Endothelial cell of umbilical vein (primary cell): ENCODE data around the gene TNPO1. TPM values are rescaled to one million over a fixed set of nuclear protein-coding genes. Genes with fewer than 3 reads are reported as not detected.

Experiments used
- BruUV-seq: library from RNA; stranded (reverse); fragments of 400-500 nt; replicated peaks from 2 replicates; lab custom pipeline; 2021; lab: Mats Ljungman, UMichigan
- CTCF ChIA-PET: fragments of 300-600, 350-600 bp; sonication (Branson Sonifier 250); formaldehyde crosslinking; loops from one replicate; lab custom pipeline; 2021; ENCODE audit warnings: antibody characterized with exemption, inconsistent platforms; lab: Charles Lee
- POLR2A ChIA-PET: fragments of 300-600, 350-600 bp; sonication (Branson Sonifier 250); formaldehyde crosslinking; loops from one replicate; lab custom pipeline; 2021; ENCODE audit warnings: antibody characterized with exemption, inconsistent platforms; lab: Charles Lee
- DNase-seq: peaks from one replicate; pipeline ENCODE4 v3.0.0-alpha.2; 2011; ENCODE audit warnings: low read depth, low spot score
- FAIRE-seq: peaks from 2 replicates; lab custom pipeline; 2011; peaks lifted over from hg19 to GRCh38; lab: Jason Lieb, UNC
- H2AFZ ChIP-seq: 2 replicates; pipeline ENCODE4 v1.6.0; 2012; ENCODE audit warnings: low read depth, low read length, control low read depth, inconsistent platforms
- H3K27ac ChIP-seq: 2 replicates; pipeline ENCODE4 v1.5.1; 2011; ENCODE audit warnings: low read depth, mild to moderate bottlenecking, control low read depth, low read length, moderate library complexity; ENCODE audit not compliant: insufficient read depth
- H3K27me3 ChIP-seq, 2 experiments: 2 replicates each; pipeline versions ENCODE4 v1.6.0 to v1.6.1; 2011; ENCODE audit warnings: low read length in 2 of 2, mixed read lengths in 1 of 2; ENCODE audit not compliant: control insufficient read depth in 2 of 2, insufficient read depth in 2 of 2
- H3K36me3 ChIP-seq, 2 experiments: 2 replicates in 1 of 2; 3 replicates in 1 of 2; pipeline ENCODE4 v1.5.1; 2011; ENCODE audit warnings: low read length in 2 of 2, mild to moderate bottlenecking in 1 of 2, moderate library complexity in 1 of 2; ENCODE audit not compliant: control insufficient read depth in 2 of 2, insufficient read depth in 2 of 2; ENCODE audit errors: extremely low read depth in 1 of 2
- H3K4me1 ChIP-seq: 3 replicates; pipeline ENCODE4 v1.5.1; 2011; ENCODE audit warnings: mild to moderate bottlenecking, low read length; ENCODE audit not compliant: control insufficient read depth, insufficient read depth; ENCODE audit errors: extremely low read depth
- H3K4me2 ChIP-seq: 2 replicates; pipeline ENCODE4 v1.6.1; 2011; ENCODE audit warnings: low read length, control low read depth, mixed read lengths; ENCODE audit not compliant: insufficient read depth
- H3K4me3 ChIP-seq, 3 experiments: fragments of 200-600 bp in 1 of 3; sonication (generic), shearing (Covaris generic) in 1 of 3; replicated peaks in 1 of 3; 2 replicates each; pipeline ENCODE4 v1.5.1; 2011 to 2016; ENCODE audit warnings: control low read depth in 3 of 3, low read length in 3 of 3, mild to moderate bottlenecking in 2 of 3, inconsistent platforms in 1 of 3, low read depth in 1 of 3, moderate library complexity in 1 of 3; ENCODE audit not compliant: insufficient read depth in 1 of 3
- H3K79me2 ChIP-seq: 2 replicates; pipeline ENCODE4 v1.6.0; 2012; ENCODE audit warnings: low read length, inconsistent platforms; ENCODE audit not compliant: control insufficient read depth, insufficient read depth
- H3K9ac ChIP-seq: replicated peaks from 2 replicates; pipeline ENCODE3; 2011; ENCODE audit warnings: low read length, control low read depth; ENCODE audit not compliant: insufficient read depth; ENCODE audit errors: extremely low read depth
- H3K9me1 ChIP-seq: replicated peaks from 3 replicates; pipeline ENCODE4 v1.6.0; 2011; ENCODE audit warnings: mild to moderate bottlenecking, low read length; ENCODE audit not compliant: control insufficient read depth, insufficient read depth; ENCODE audit errors: extremely low read depth
- H3K9me3 ChIP-seq: replicated peaks from 2 replicates; pipeline ENCODE4 v1.5.1; 2012; ENCODE audit warnings: low read length, inconsistent platforms; ENCODE audit not compliant: control insufficient read depth, insufficient read depth
- H4K20me1 ChIP-seq: replicated peaks from 2 replicates; pipeline ENCODE3; 2011; ENCODE audit warnings: mild to moderate bottlenecking, low read length; ENCODE audit not compliant: control insufficient read depth, insufficient read depth; ENCODE audit errors: extremely low read depth
- FOS ChIP-seq: IDR thresholded peaks from 2 replicates; pipeline ENCODE4 v1.6.1; 2011; ENCODE audit warnings: mild to moderate bottlenecking, low read length, moderate library complexity, borderline replicate concordance; ENCODE audit not compliant: insufficient read depth
- GATA2 ChIP-seq: IDR thresholded peaks from 2 replicates; pipeline ENCODE4 v1.7.0; 2011; ENCODE audit warnings: low read depth, mild to moderate bottlenecking, moderate library complexity, mixed read lengths, low read length; ENCODE audit not compliant: insufficient read length, insufficient read depth
- MAX ChIP-seq: IDR thresholded peaks from 2 replicates; pipeline ENCODE4 v1.6.1; 2011; ENCODE audit not compliant: insufficient read depth, insufficient read length
- dilution Hi-C: fragments of 300-500 bp; cut with MboI; formaldehyde crosslinking; loops from one replicate; pipeline ENCODE4 v1.15.0; 2019; ENCODE audit warnings: low sequenced_read_pairs; ENCODE audit not compliant: extremely low pct_ligation_motif_present
- intact Hi-C: fragments of 100-400 bp; cut with micrococcal nuclease; formaldehyde crosslinking; loops from one replicate; pipeline ENCODE4 v1.10.0; 2022
- polyA plus RNA-seq, 4 experiments: library from polyadenylated mRNA; depleted of rRNA in 3 of 4; stranded (reverse) in 3 of 4; unstranded in 1 of 4; fragments of >200 nt; gene quantifications; 2 replicates each; pipeline versions ENCODE4 v1.2.1 to v1.2.3, GENCODE V29; 2011 to 2012; ENCODE audit warnings: missing spikeins in 1 of 4
- total RNA-seq: library from RNA; stranded (reverse); gene quantifications from 2 replicates; pipeline ENCODE4 v1.2.3, GENCODE V29; 2021

Gene TNPO1
- total and polyA plus RNA-seq, 2 donors (not counting 3 experiments of a cell fraction or from before 2014, with no cell fraction given): 65.6 to 298 TPM

GRCh38 chr5:72884892-72885291 is 68.4 kb downstream of the TNPO1 start:
- Histone ChIP-seq H3K36me3 (peaks cover 27 to 61% of the 10 kb centered on the region in 2 experiments), H3K9me1 (no peaks in the 10 kb centered on the region), H3K4me3 (no peak overlapping the region), H3K27me3 (no peaks in the 10 kb centered on the region), H3K9me3 (no peaks in the 10 kb centered on the region), H3K9ac (no peak overlapping the region), H4K20me1 (peaks cover 7% of the 10 kb centered on the region), H3K4me2 (no peak overlapping the region), H2AFZ (no peak overlapping the region), H3K27ac (no peak overlapping the region), H3K79me2 (peaks cover 86% of the 10 kb centered on the region), H3K4me1 (no peaks in the 10 kb centered on the region)
- ChIA-PET CTCF (no interaction called here), POLR2A (no interaction called here)
- DNase-seq (no peak), FAIRE-seq (no peak)
- dilution Hi-C loops: no loop called here
- intact Hi-C loops: no loop called here
- BruUV-seq: no TSS peak
- TF ChIP-seq MAX (no peak), FOS (no peak), GATA2 (no peak)

- H2AFZ ChIP-seq: no peak overlapping the region
- peaks cover 24 to 54% of the 10 kb centered on the region in 2 experiments for H3K36me3 ChIP-seq
- H3K9me1 ChIP-seq: no peaks in the 10 kb centered on the region
- H3K9ac ChIP-seq: no peak overlapping the region
- peaks cover 5% of the 10 kb centered on the region for H4K20me1 ChIP-seq
- H3K9me3 ChIP-seq: no peaks in the 10 kb centered on the region
- ChIA-PET POLR2A (no interaction called here), CTCF (no interaction called here)
- no peak overlapping the region for H3K4me3 ChIP-seq
- H3K4me1 ChIP-seq: no peaks in the 10 kb centered on the region
- H3K27ac ChIP-seq: no peak overlapping the region
- H3K4me2 ChIP-seq: no peak overlapping the region
- dilution Hi-C loops: no loop called here
- no TSS peak for BruUV-seq
- intact Hi-C loops: no loop called here
- TF ChIP-seq MAX: no peak
- no peak for TF ChIP-seq FOS
- H3K27me3 ChIP-seq: no peaks in the 10 kb centered on the region
- FAIRE-seq (no peak), DNase-seq (no peak)
- H3K79me2 ChIP-seq: peaks cover 86% of the 10 kb centered on the region
These were observed 69.4 kb downstream of the TNPO1 start for GRCh38 chr5:72885824-72886223.
